HEK293T (cell line): ENCODE results near the gene CENPM.

Experiments used
- CTCF ChIA-PET: fragments of 350-600 bp; formaldehyde crosslinking; extraction: SDS; loops from one replicate; lab custom pipeline; 2021; ENCODE audit warnings: antibody characterized with exemption, inconsistent platforms; lab: Yijun Ruan, JAX
- POLR2A ChIA-PET: fragments of 350-600 bp; formaldehyde crosslinking; extraction: SDS; loops from one replicate; lab custom pipeline; 2020; ENCODE audit warnings: antibody characterized with exemption, inconsistent platforms; lab: Yijun Ruan, JAX
- DNase-seq: peaks from one replicate; pipeline ENCODE4 v3.0.0; 2012; ENCODE audit warnings: mixed read lengths; ENCODE audit errors: extremely low spot score
- ARNT ChIP-seq: fragments of 450-650 bp; IDR thresholded peaks from 2 replicates; pipeline ENCODE4 v1.6.1; 2017; ENCODE audit warnings: mild to moderate bottlenecking
- BHLHE40 ChIP-seq: fragments of 450-650 bp; IDR thresholded peaks from 2 replicates; pipeline ENCODE4 v1.6.1; 2016; ENCODE audit warnings: mild to moderate bottlenecking, moderate library complexity, borderline replicate concordance
- CTBP1 ChIP-seq: fragments of 450-650 bp; IDR thresholded peaks from 2 replicates; pipeline ENCODE4 v1.6.1; 2016; ENCODE audit warnings: borderline replicate concordance
- ELF4 ChIP-seq: fragments of 450-650 bp; IDR thresholded peaks from 2 replicates; pipeline ENCODE4 v1.6.1; 2017; ENCODE audit warnings: antibody characterized with exemption
- FOXA1 ChIP-seq: fragments of 450-650 bp; IDR thresholded peaks from 2 replicates; pipeline ENCODE4 v1.6.1; 2016; ENCODE audit warnings: mild to moderate bottlenecking
- FOXK2 ChIP-seq: fragments of 450-650 bp; IDR thresholded peaks from 2 replicates; pipeline ENCODE4 v1.6.1; 2016; ENCODE audit warnings: mild to moderate bottlenecking
- FOXM1 ChIP-seq: fragments of 450-650 bp; IDR thresholded peaks from 2 replicates; pipeline ENCODE4 v1.6.1; 2017; ENCODE audit warnings: mild to moderate bottlenecking, borderline replicate concordance
- HDGF ChIP-seq: fragments of 450-650 bp; IDR thresholded peaks from 2 replicates; pipeline ENCODE4 v1.6.1; 2017; ENCODE audit warnings: antibody characterized with exemption, borderline replicate concordance
- L3MBTL2 ChIP-seq: fragments of 450-650 bp; conservative IDR thresholded peaks from 2 replicates; pipeline ENCODE4 v1.6.1; 2016; ENCODE audit warnings: mild to moderate bottlenecking
- LEF1 ChIP-seq: fragments of 450-650 bp; IDR thresholded peaks from 2 replicates; pipeline ENCODE4 v1.6.1; 2017; ENCODE audit warnings: mild to moderate bottlenecking, borderline replicate concordance
- NFRKB ChIP-seq: fragments of 450-650 bp; IDR thresholded peaks from 2 replicates; pipeline ENCODE4 v1.6.1; 2016; ENCODE audit warnings: mild to moderate bottlenecking, moderate library complexity
- SP1 ChIP-seq: fragments of 450-650 bp; IDR thresholded peaks from 2 replicates; pipeline ENCODE4 v1.6.1; 2017
- SUZ12 ChIP-seq: fragments of 450-650 bp; IDR thresholded peaks from 2 replicates; pipeline ENCODE4 v1.6.1; 2016; ENCODE audit warnings: mild to moderate bottlenecking
- TARDBP ChIP-seq: fragments of 450-650 bp; IDR thresholded peaks from 2 replicates; pipeline ENCODE4 v1.6.1; 2016
- ZNF384 ChIP-seq: fragments of 450-650 bp; IDR thresholded peaks from 2 replicates; pipeline ENCODE4 v1.6.1; 2016
- TF ChIP-seq, protein P1 (sequence below): fragments of 450-650 bp; IDR thresholded peaks from 2 replicates; pipeline ENCODE4 v1.6.1; 2016

CENPM gene

DNA sequence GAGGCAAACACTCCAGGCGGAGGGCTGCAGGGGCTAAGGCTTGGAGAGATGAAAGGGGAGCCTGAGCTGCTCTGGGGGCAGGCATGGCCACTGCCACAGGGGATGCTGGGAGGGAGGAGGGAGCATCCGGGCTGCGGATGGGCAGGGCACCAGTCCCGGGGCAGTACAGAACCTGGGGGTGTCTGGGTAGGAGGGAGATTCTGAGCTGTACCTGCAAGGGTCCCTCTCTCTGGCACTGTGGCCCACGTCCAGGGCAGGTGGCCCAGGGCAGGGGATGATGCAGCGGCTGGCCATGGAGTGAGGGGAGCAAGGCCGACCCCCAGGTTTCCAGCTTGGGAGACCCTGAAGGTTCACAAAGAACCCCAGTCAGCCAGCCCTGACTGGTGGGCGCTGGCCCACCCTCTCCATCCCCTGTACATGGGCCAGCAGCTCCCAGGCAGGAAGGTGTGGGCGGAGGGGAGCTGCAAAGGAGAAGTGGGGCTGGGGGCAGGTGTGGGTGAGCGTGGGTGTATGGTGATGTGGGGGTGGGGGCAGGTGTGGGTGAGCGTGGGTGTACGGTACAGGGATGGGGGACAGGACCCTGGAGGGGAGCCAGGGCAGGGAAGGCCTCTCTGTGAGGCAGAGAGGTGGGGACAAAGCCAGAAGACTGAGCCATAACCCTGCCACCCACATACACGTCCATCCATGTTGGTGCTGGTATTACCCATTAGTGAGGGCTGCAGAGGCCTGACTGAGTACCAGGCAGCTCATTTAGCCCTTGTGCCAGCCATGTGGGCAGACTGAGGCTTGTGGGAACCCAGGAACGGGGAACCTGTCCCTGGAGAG is 18.1 kb downstream of the CENPM start:
- ChIA-PET POLR2A (interaction anchor here (1.9 kb wide), 1 partner anchor 18 kb away, joined by 6 read pairs; the partner anchor contains the start of gene CENPM), CTCF (no interaction called here)
- DNase-seq = no peak

DNA sequence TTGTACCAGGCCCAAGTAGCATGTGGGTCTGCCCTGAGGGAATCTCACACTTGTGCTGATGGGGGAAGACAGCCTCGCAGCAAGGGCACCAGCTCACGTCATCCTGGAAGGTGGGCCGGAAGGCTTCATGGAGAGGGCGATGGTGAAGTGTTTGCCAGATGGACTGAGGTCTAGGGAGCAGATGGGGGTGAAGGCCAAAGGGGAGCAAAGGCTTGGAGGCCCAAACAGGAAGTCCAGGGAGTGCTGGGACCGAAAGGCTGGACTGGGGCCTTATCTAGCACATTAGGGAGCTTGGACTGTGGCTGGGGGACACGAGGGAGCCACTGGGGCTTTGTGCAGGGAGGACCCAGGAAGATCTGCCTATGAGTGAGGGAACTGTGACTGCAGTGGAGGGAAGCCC is 19.1 kb downstream of the CENPM start:
- POLR2A ChIA-PET = interaction anchor here (0.5 to 1.9 kb wide), 3 partner anchors 13 to 307 kb away, joined by 3 to 6 read pairs (median 3); partner anchors contain the start of genes CENPM and XRCC6
- TF ChIP-seq ARNT = no peak
- TF ChIP-seq NFRKB = no peak
- TF ChIP-seq LEF1 = no peak
- TF ChIP-seq CTBP1 = no peak
- no peak for TF ChIP-seq HDGF
- TF ChIP-seq SP1 = no peak
- TF ChIP-seq L3MBTL2 = no peak
- no peak for TF ChIP-seq BHLHE40
- no peak for TF ChIP-seq FOXA1
- TF ChIP-seq FOXK2 = no peak
- TF ChIP-seq SUZ12 = no peak
- TF ChIP-seq ZNF384 = no peak
- no peak for TF ChIP-seq FOXM1
- TF ChIP-seq ELF4 = no peak
- TF ChIP-seq, protein P1, sequence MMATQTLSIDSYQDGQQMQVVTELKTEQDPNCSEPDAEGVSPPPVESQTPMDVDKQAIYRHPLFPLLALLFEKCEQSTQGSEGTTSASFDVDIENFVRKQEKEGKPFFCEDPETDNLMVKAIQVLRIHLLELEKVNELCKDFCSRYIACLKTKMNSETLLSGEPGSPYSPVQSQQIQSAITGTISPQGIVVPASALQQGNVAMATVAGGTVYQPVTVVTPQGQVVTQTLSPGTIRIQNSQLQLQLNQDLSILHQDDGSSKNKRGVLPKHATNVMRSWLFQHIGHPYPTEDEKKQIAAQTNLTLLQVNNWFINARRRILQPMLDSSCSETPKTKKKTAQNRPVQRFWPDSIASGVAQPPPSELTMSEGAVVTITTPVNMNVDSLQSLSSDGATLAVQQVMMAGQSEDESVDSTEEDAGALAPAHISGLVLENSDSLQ = no peak
- TF ChIP-seq TARDBP = no peak
- no peak for DNase-seq
- CTCF ChIA-PET = no interaction called here

More for the DNA sequence above, 18.1 kb downstream of the CENPM start:
- TF ChIP-seq FOXA1 (no peak), NFRKB (no peak), ARNT (no peak), FOXM1 (no peak), CTBP1 (no peak), ELF4 (no peak)
- TF ChIP-seq, protein P1 = no peak

DNA sequence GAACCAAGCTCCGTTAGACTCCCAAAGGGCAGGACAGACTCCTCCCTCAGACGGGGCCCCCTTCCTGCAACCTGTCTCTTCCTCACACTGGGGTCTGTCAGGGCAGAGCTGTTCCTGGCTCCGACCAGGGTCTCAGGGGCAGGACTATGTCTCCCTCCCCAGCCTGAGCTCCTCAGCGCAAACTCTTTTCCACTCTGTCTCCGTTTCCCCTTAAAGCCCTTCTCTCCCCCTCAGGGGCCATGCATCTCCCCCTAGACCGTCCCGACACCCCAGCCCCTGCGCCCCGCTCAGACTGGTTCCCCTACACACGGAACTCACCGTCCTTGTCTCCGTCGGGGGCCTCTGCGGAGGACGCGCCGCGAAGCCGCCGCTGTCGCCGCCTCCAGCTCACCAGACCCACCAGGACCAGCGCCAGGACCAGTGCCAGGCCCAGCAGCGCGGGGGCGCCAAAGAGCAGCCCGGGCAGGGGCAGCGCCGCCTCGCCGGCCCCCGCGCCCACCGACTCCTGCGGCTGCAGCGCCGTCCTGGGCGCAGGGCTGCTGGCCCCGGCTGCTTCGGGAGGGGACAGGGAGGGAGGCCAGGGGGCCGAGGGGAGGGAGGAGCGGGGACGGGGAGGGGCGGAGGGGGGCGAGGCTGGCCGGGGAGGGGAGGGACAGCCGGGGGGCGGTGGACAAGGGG is 21.0 kb downstream of the CENPM start:
- POLR2A ChIA-PET = interaction anchor here (0.6 to 1.2 kb wide), 6 partner anchors 15 to 229 kb away, joined by 3 to 6 read pairs (median 4); partner anchors contain the start of genes CENPM, NDUFA6 and SREBF2
- CTCF ChIA-PET = interaction anchor here (0.5 to 1.8 kb wide), 24 partner anchors 8 to 606 kb away, joined by 3 to 10 read pairs (median 4); partner anchors contain the start of genes CENPM and SREBF2
- DNase-seq = peak; percentile 84
- TF ChIP-seq ZNF384 (no peak), SUZ12 (no peak), ARNT (no peak), FOXM1 (no peak), L3MBTL2 (no peak), CTBP1 (no peak), SP1 (no peak), TARDBP (no peak), FOXA1 (no peak), ELF4 (no peak), HDGF (no peak), FOXK2 (no peak), NFRKB (no peak), BHLHE40 (no peak), LEF1 (no peak)
- TF ChIP-seq, protein P1 = no peak

DNA sequence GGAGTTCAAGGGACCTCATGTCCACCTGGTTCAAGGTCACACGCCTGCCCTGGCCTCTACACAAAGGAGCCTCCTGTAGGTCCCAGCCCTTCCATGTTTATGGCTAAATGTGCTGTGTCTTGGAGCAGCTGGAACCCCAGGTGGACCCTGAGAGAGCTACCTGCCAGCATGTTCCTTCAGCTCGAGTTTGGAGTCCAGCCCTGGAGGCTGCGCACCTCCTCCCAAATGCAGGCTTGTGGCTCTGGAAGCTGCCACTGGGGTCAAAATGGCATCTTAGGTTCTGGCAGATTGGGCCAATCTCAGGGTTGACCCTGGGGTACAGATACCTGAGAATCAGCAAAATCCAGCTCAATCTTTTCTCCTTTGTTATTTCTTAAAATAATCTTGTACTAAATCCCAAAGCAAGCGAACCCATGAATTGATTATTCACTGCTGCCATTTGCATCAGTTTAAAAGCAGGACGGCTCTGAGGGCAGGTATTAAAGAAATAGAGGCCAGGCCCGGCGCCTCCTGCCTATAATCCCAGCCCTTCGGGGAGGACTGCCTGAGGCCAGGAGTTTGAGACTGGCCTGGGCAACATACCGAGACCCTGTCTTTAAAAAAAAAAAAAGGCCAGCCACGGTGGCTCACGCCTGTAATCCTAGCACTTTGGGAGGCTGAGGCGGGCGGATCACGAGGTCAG is 23.2 kb downstream of the CENPM start:
- ChIA-PET CTCF (interaction anchor here (0.8 to 0.9 kb wide), 2 partner anchors 62 to 168 kb away, joined by 4 to 8 read pairs; no protein-coding TSS in a partner anchor), POLR2A (interaction anchor here (1.2 to 2.2 kb wide), 3 partner anchors 9 to 124 kb away, joined by 4 to 8 read pairs (median 5); partner anchors contain the start of genes CENPM and SHISA8)
- no peak for TF ChIP-seq BHLHE40
- no peak for TF ChIP-seq NFRKB
- DNase-seq = no peak

DNA sequence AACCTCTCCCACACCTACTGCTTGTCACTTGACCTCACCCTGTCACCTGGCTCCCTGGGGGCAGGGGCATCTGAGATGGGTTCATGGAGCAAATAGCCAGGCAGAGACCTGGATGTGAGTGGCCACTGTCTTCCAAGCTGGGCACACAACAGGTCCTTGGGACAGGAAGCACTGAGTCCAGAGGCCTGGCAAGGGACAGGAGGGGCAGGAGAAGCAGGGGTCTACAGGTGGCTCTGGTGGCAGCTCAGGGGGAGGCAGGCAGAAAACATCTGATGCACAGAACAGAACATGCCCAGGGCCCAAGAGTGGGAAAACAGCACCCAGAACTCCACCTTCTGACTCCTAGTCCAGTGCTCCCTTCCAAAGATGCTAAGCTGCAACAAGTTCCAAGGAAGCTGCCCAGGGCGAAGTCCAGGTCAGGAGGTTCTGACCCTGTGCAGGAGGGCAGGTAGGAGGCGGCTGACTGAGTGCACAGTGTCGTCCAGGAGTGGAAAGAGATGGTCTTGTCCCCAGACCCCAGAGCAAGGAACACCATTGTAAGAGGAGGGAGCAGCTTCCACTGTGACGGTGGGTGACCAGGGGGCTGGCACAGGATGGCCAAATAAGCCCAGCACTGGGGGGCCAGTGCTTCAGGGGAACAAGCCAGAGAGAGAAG is 23.9 kb downstream of the CENPM start:
- ChIA-PET POLR2A (interaction anchor here (1.2 to 2.2 kb wide), 3 partner anchors 8 to 123 kb away, joined by 4 to 8 read pairs (median 5); partner anchors contain the start of genes CENPM and SHISA8), CTCF (interaction anchor here (0.8 to 0.9 kb wide), 2 partner anchors 61 to 168 kb away, joined by 4 to 8 read pairs; no protein-coding TSS in a partner anchor)
- TF ChIP-seq NFRKB = no peak
- TF ChIP-seq ZNF384 = no peak
- no peak for TF ChIP-seq FOXM1
- TF ChIP-seq ELF4 = no peak
- no peak for TF ChIP-seq L3MBTL2
- no peak for TF ChIP-seq FOXK2
- no peak for TF ChIP-seq BHLHE40
- TF ChIP-seq LEF1 = no peak
- TF ChIP-seq SP1 = no peak
- no peak for TF ChIP-seq SUZ12
- DNase-seq = no peak
